GM12878 (cell line): ENCODE measurements around the gene SCLT1. TPM values are rescaled to one million over a fixed set of nuclear protein-coding genes. Genes with fewer than 3 reads are reported as not detected.

ENCODE experiments used
- ATAC-seq: fragments of 200-7000 bp; cut with Tn5 transposase; 3 replicates; pipeline ENCODE4 v1.9.1; 2020; ENCODE audit warnings: mild to moderate bottlenecking, moderate library complexity
- BruUV-seq: library from RNA; stranded (reverse); fragments of 400-500 nt; replicated peaks from 2 replicates; lab custom pipeline; 2021; lab: Mats Ljungman, UMichigan
- CTCF ChIA-PET: fragments of 300-600 bp; sonication (Branson Sonifier 250); formaldehyde crosslinking; extraction: SDS; loops from one replicate; lab custom pipeline; 2021; ENCODE audit warnings: inconsistent platforms; lab: Yijun Ruan, JAX
- POLR2A ChIA-PET: fragments of 350-600 bp; formaldehyde crosslinking; extraction: SDS; loops from one replicate; lab custom pipeline; 2021; ENCODE audit warnings: inconsistent platforms; lab: Charles Lee
- RAD21 ChIA-PET: fragments of 300-600 bp; sonication (Branson Sonifier 250); formaldehyde crosslinking; loops from one replicate; lab custom pipeline; 2023; ENCODE audit warnings: antibody characterized with exemption; ENCODE audit not compliant: unreplicated experiment; lab: Charles Lee
- SMC1A ChIA-PET: fragments of 300-600 bp; sonication (Branson Sonifier 250); formaldehyde crosslinking; loops from one replicate; lab custom pipeline; 2023; ENCODE audit not compliant: unreplicated experiment, uncharacterized antibody; lab: Charles Lee
- DNase-seq: peaks from one replicate; pipeline ENCODE4 v3.0.0-alpha.2; 2011; ENCODE audit warnings: low read depth, low spot score
- FAIRE-seq: peaks from 3 replicates; lab custom pipeline; 2011; peaks lifted over from hg19 to GRCh38; lab: Jason Lieb, UNC
- H2AFZ ChIP-seq: 2 replicates; pipeline ENCODE4 v1.6.0; 2011; ENCODE audit warnings: low read depth, low read length, control low read depth; ENCODE audit not compliant: control insufficient read depth
- H3K27ac ChIP-seq: 2 replicates; pipeline ENCODE4 v1.5.1; 2011; ENCODE audit warnings: control low read depth; ENCODE audit not compliant: control insufficient read depth, insufficient read depth
- H3K27me3 ChIP-seq, 2 experiments: replicated peaks in 1 of 2; 2 replicates each; pipeline versions ENCODE4 v1.6.0 to v1.6.1; 2011; ENCODE audit warnings: low read length in 1 of 2; ENCODE audit not compliant: control insufficient read depth in 2 of 2, insufficient read depth in 2 of 2
- H3K36me3 ChIP-seq, 2 experiments: 2 replicates each; pipeline ENCODE4 v1.5.1; 2011; ENCODE audit warnings: low read length in 1 of 2; ENCODE audit not compliant: control insufficient read depth in 2 of 2, insufficient read depth in 2 of 2
- H3K4me1 ChIP-seq: 2 replicates; pipeline ENCODE4 v1.6.1; 2011; ENCODE audit warnings: mild to moderate bottlenecking, low read length, moderate library complexity, mixed read lengths; ENCODE audit not compliant: control insufficient read depth, insufficient read depth
- H3K4me2 ChIP-seq: 2 replicates; pipeline ENCODE4 v1.6.0; 2011; ENCODE audit warnings: control low read depth; ENCODE audit not compliant: control insufficient read depth, insufficient read depth
- H3K4me3 ChIP-seq: fragments of 200-600 bp; sonication (generic); 2 replicates; pipeline ENCODE4 v1.5.1; 2016
- H3K79me2 ChIP-seq: 2 replicates; pipeline ENCODE4 v1.6.0; 2011; ENCODE audit warnings: low read length; ENCODE audit not compliant: control insufficient read depth, insufficient read depth
- H3K9ac ChIP-seq: 2 replicates; pipeline ENCODE4 v1.8.0; 2011; ENCODE audit warnings: low read length, control low read depth, mixed read lengths; ENCODE audit not compliant: control insufficient read depth, insufficient read depth
- H3K9me3 ChIP-seq: replicated peaks from 3 replicates; pipeline ENCODE4 v1.5.1; 2011; ENCODE audit warnings: mild to moderate bottlenecking, low read length; ENCODE audit not compliant: control insufficient read depth, insufficient read depth
- H4K20me1 ChIP-seq: 2 replicates; pipeline ENCODE4 v1.6.0; 2011; ENCODE audit not compliant: control insufficient read depth, insufficient read depth
- ATF2 ChIP-seq: IDR thresholded peaks from 2 replicates; pipeline ENCODE4 v1.6.1; 2012; ENCODE audit warnings: low read length, inconsistent platforms
- CBX5 ChIP-seq: sonication (generic); IDR thresholded peaks from 2 replicates; pipeline ENCODE4 v1.6.1; 2016; ENCODE audit warnings: low read depth, moderate library complexity, mild to moderate bottlenecking, inconsistent platforms
- CEBPB ChIP-seq, 2 experiments: fragments of 150-350 bp in 1 of 2; IDR thresholded peaks; 2 replicates each; pipeline ENCODE4 v1.6.1; 2012 to 2014; ENCODE audit warnings: low read depth in 2 of 2, low read length in 2 of 2, borderline replicate concordance in 1 of 2, inconsistent platforms in 1 of 2
- ETV6 ChIP-seq, 2 experiments: fragments of 450-650 bp in 1 of 2; IDR thresholded peaks in 1 of 2; conservative IDR thresholded peaks in 1 of 2; 2 replicates each; pipeline ENCODE4 v1.6.1; 2014; ENCODE audit warnings: antibody characterized with exemption in 1 of 2, borderline replicate concordance in 1 of 2, low read depth in 1 of 2, mild to moderate bottlenecking in 1 of 2, moderate library complexity in 1 of 2
- GATAD2B ChIP-seq: fragments of 450-650 bp; conservative IDR thresholded peaks from 2 replicates; pipeline ENCODE4 v1.6.1; 2017; ENCODE audit warnings: low read depth, mild to moderate bottlenecking, moderate library complexity
- IKZF2 ChIP-seq, 2 experiments: fragments of 450-650 bp; IDR thresholded peaks; 2 replicates each; pipeline ENCODE4 v1.6.1; 2017; ENCODE audit warnings: mild to moderate bottlenecking in 2 of 2, moderate library complexity in 2 of 2
- IRF4 ChIP-seq: IDR thresholded peaks from 2 replicates; pipeline ENCODE4 v1.6.1; 2011; ENCODE audit warnings: low read depth, low read length
- MTA2 ChIP-seq: fragments of 450-650 bp; IDR thresholded peaks from 2 replicates; pipeline ENCODE4 v1.6.1; 2016; ENCODE audit warnings: low read depth, mild to moderate bottlenecking, moderate library complexity
- RAD21 ChIP-seq: IDR thresholded peaks from 2 replicates; pipeline ENCODE4 v1.6.1; 2011; ENCODE audit warnings: mild to moderate bottlenecking, low read depth, low read length, moderate library complexity; ENCODE audit not compliant: insufficient read depth
- RAD51 ChIP-seq: fragments of 450-650 bp; IDR thresholded peaks from 2 replicates; pipeline ENCODE4 v1.6.1; 2016; ENCODE audit warnings: moderate library complexity, mild to moderate bottlenecking, inconsistent platforms
- TAF1 ChIP-seq: IDR thresholded peaks from 2 replicates; pipeline ENCODE4 v1.6.1; 2011; ENCODE audit warnings: mild to moderate bottlenecking, low read depth, low read length, borderline replicate concordance
- WGBS: methylation state at CpG from one replicate; pipeline ENCODE4 v1.1.6; 2016; ENCODE audit warnings: low lambda C conversion rate; ENCODE audit not compliant: insufficient replicate concordance, insufficient coverage; ENCODE audit errors: missing lambda C conversion rate; 5-methylcytosine and 5-hydroxymethylcytosine counted together
- in situ Hi-C: fragments of 300-500 bp; cut with MboI; formaldehyde crosslinking; loops from 9 replicates; pipeline ENCODE4 v1.14.3; 2018; ENCODE audit warnings: mixed read lengths
- intact Hi-C: fragments of 100-400 bp; cut with micrococcal nuclease; formaldehyde crosslinking; loops from one replicate; pipeline ENCODE4 v1.14.2; 2022; ENCODE audit not compliant: unreplicated experiment
- polyA plus RNA-seq, 11 experiments: library from polyadenylated mRNA; depleted of rRNA in 4 of 11; unstranded in 6 of 11; stranded (reverse) in 5 of 11; fragments of >200 nt; fragmentation: Nextera tagmentation in 4 of 11; fragmentation: Illumina TruSeq in 1 of 11; extraction: Ambion mirVana in 4 of 11; extraction: Trizol in 1 of 11; gene quantifications; 1 replicate in 1 of 11; 2 replicates in 10 of 11; pipeline versions ENCODE4 v1.2.1 to v1.2.3, GENCODE V29; 2011 to 2016; ENCODE audit warnings: inconsistent platforms in 2 of 11, missing spikeins in 2 of 11, low read depth in 1 of 11
- total RNA-seq, 4 experiments: library from RNA; depleted of rRNA in 3 of 4; stranded (reverse); fragments of >200 nt in 3 of 4; fragmentation: Illumina TruSeq in 1 of 4; extraction: Trizol in 1 of 4; gene quantifications; 2 replicates each; pipeline versions ENCODE4 v1.2.1 to v1.2.3, GENCODE V29; 2013 to 2021
- TF ChIP-seq, protein P1 (sequence below): fragments of 450-650 bp; IDR thresholded peaks from 2 replicates; pipeline ENCODE4 v1.6.1; 2017; ENCODE audit warnings: mild to moderate bottlenecking, moderate library complexity
- TF ChIP-seq, protein P2 (sequence below): fragments of 450-650 bp; IDR thresholded peaks from 2 replicates; pipeline ENCODE4 v1.6.1; 2016; ENCODE audit warnings: mild to moderate bottlenecking, moderate library complexity, borderline replicate concordance

SCLT1 gene
- total and polyA plus RNA-seq, 10 of the 15 experiments (the other 5 are each of a cell fraction or from before 2014, with no cell fraction given) = 7.8 to 31.4 (median 19.6) TPM

GRCh38 chr4:128917781-128918180, 175.6 kb downstream of the SCLT1 start:
- in situ Hi-C loops (no loop called here), intact Hi-C loops (no loop called here)
- Histone ChIP-seq H3K9ac (no peak overlapping the region), H2AFZ (no peak overlapping the region), H3K4me2 (no peak overlapping the region; the same call in 1 of the 2 replicates), H3K27me3 (no peaks in the 10 kb centered on the region), H3K27ac (peak overlapping the region; percentile 86), H4K20me1 (no peaks in the 10 kb centered on the region), H3K4me3 (no peak overlapping the region), H3K4me1 (peaks cover 32% of the 10 kb centered on the region), H3K79me2 (no peaks in the 10 kb centered on the region), H3K36me3 (no peaks in the 10 kb centered on the region), H3K9me3 (no peaks in the 10 kb centered on the region; the same call in none of the 3 replicates)
- ChIA-PET POLR2A (interaction anchor here (0.6 to 0.8 kb wide), 2 partner anchors 56 to 400 kb away, joined by 3 read pairs; no protein-coding TSS in a partner anchor), CTCF (interaction anchor here (0.6 to 1.0 kb wide), 2 partner anchors 15 to 159 kb away, joined by 4 read pairs; no protein-coding TSS in a partner anchor), SMC1A (interaction anchor here (0.7 to 2.7 kb wide), 12 partner anchors 10 to 631 kb away, joined by 3 to 11 read pairs (median 4); partner anchors contain the start of gene SCLT1), RAD21 (interaction anchor here (0.9 to 5.1 kb wide), 5 partner anchors 85 to 177 kb away, joined by 3 to 25 read pairs (median 6); partner anchors contain the start of genes C4orf33 and SCLT1)
- FAIRE-seq (no peak), ATAC-seq (peak; percentile 74), DNase-seq (peak; percentile 68)
- no TSS peak for BruUV-seq
- WGBS = 0% methylated on average over 2 of the region's 2 CpGs
- TF ChIP-seq GATAD2B (peak; percentile 64), CEBPB (IDR thresholded peaks at IDR 0.05; ENCODE audit: borderline replicate concordance in 1 of 2, low read depth in 2 of 2, low read length in 2 of 2) (no peak), ATF2 (peak; percentile 78; the same call in 1 of the 2 replicates), TAF1 (0 out of 2 replicates have a peak, but pooled peaks have one; percentile 9), RAD21 (peak; percentile 12; the same call in 1 of the 2 replicates), CBX5 (peak; percentile 80), RAD51 (0 out of 2 replicates have a peak, but pooled peaks have one; percentile 29), IKZF2 (IDR thresholded peaks at IDR 0.05) (peak; percentile 93 to 94), ETV6 (conservative IDR thresholded peaks at IDR 0.05 in 1 of 2, IDR thresholded peaks at IDR 0.05 in 1 of 2; ENCODE audit: borderline replicate concordance in 1 of 2, low read depth in 1 of 2) (0 out of 4 replicates have a peak, but pooled peaks of 1 of the 2 experiments have one; percentile 18), MTA2 (peak; percentile 85), IRF4 (peak; percentile 75)
- TF ChIP-seq, protein P1, sequence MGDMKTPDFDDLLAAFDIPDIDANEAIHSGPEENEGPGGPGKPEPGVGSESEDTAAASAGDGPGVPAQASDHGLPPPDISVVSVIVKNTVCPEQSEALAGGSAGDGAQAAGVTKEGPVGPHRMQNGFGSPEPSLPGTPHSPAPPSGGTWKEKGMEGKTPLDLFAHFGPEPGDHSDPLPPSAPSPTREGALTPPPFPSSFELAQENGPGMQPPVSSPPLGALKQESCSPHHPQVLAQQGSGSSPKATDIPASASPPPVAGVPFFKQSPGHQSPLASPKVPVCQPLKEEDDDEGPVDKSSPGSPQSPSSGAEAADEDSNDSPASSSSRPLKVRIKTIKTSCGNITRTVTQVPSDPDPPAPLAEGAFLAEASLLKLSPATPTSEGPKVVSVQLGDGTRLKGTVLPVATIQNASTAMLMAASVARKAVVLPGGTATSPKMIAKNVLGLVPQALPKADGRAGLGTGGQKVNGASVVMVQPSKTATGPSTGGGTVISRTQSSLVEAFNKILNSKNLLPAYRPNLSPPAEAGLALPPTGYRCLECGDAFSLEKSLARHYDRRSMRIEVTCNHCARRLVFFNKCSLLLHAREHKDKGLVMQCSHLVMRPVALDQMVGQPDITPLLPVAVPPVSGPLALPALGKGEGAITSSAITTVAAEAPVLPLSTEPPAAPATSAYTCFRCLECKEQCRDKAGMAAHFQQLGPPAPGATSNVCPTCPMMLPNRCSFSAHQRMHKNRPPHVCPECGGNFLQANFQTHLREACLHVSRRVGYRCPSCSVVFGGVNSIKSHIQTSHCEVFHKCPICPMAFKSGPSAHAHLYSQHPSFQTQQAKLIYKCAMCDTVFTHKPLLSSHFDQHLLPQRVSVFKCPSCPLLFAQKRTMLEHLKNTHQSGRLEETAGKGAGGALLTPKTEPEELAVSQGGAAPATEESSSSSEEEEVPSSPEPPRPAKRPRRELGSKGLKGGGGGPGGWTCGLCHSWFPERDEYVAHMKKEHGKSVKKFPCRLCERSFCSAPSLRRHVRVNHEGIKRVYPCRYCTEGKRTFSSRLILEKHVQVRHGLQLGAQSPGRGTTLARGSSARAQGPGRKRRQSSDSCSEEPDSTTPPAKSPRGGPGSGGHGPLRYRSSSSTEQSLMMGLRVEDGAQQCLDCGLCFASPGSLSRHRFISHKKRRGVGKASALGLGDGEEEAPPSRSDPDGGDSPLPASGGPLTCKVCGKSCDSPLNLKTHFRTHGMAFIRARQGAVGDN = peak; percentile 95
- TF ChIP-seq, protein P2, sequence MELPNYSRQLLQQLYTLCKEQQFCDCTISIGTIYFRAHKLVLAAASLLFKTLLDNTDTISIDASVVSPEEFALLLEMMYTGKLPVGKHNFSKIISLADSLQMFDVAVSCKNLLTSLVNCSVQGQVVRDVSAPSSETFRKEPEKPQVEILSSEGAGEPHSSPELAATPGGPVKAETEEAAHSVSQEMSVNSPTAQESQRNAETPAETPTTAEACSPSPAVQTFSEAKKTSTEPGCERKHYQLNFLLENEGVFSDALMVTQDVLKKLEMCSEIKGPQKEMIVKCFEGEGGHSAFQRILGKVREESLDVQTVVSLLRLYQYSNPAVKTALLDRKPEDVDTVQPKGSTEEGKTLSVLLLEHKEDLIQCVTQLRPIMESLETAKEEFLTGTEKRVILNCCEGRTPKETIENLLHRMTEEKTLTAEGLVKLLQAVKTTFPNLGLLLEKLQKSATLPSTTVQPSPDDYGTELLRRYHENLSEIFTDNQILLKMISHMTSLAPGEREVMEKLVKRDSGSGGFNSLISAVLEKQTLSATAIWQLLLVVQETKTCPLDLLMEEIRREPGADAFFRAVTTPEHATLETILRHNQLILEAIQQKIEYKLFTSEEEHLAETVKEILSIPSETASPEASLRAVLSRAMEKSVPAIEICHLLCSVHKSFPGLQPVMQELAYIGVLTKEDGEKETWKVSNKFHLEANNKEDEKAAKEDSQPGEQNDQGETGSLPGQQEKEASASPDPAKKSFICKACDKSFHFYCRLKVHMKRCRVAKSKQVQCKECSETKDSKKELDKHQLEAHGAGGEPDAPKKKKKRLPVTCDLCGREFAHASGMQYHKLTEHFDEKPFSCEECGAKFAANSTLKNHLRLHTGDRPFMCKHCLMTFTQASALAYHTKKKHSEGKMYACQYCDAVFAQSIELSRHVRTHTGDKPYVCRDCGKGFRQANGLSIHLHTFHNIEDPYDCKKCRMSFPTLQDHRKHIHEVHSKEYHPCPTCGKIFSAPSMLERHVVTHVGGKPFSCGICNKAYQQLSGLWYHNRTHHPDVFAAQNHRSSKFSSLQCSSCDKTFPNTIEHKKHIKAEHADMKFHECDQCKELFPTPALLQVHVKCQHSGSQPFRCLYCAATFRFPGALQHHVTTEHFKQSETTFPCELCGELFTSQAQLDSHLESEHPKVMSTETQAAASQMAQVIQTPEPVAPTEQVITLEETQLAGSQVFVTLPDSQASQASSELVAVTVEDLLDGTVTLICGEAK = no peak
